ENCODE results near the gene CSPG4. TPM values are rescaled to one million over a fixed set of nuclear protein-coding genes. Genes with fewer than 3 reads are reported as not detected.
A peak's percentile ranks its signal among the peaks of the same experiment; 100 is the strongest.

Gene CSPG4
- total RNA-seq, 1 donor from 2014 or later = 5.4 TPM

GRCh38 chr15:75675579-75676404 lies 36.9 kb downstream of the CSPG4 start:
- TF ChIP-seq, protein P1, sequence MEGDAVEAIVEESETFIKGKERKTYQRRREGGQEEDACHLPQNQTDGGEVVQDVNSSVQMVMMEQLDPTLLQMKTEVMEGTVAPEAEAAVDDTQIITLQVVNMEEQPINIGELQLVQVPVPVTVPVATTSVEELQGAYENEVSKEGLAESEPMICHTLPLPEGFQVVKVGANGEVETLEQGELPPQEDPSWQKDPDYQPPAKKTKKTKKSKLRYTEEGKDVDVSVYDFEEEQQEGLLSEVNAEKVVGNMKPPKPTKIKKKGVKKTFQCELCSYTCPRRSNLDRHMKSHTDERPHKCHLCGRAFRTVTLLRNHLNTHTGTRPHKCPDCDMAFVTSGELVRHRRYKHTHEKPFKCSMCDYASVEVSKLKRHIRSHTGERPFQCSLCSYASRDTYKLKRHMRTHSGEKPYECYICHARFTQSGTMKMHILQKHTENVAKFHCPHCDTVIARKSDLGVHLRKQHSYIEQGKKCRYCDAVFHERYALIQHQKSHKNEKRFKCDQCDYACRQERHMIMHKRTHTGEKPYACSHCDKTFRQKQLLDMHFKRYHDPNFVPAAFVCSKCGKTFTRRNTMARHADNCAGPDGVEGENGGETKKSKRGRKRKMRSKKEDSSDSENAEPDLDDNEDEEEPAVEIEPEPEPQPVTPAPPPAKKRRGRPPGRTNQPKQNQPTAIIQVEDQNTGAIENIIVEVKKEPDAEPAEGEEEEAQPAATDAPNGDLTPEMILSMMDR (conservative IDR thresholded peaks at IDR 0.05) = no peak
- Mint-ChIP-seq H3K36me3 (ENCODE audit: low read depth) (no peaks in the 10 kb centered on the region), H3K4me1 (peaks cover 17% of the 10 kb centered on the region), H3K27ac (ENCODE audit: unreplicated experiment) (no peak overlapping the region), H3K4me3 (no peak overlapping the region), H3K27me3 (ENCODE audit: low read depth) (no peaks in the 10 kb centered on the region), H3K9me3 (no peaks in the 10 kb centered on the region)
- DNase-seq (ENCODE audit: low read depth, low spot score) = no peak

DNA sequence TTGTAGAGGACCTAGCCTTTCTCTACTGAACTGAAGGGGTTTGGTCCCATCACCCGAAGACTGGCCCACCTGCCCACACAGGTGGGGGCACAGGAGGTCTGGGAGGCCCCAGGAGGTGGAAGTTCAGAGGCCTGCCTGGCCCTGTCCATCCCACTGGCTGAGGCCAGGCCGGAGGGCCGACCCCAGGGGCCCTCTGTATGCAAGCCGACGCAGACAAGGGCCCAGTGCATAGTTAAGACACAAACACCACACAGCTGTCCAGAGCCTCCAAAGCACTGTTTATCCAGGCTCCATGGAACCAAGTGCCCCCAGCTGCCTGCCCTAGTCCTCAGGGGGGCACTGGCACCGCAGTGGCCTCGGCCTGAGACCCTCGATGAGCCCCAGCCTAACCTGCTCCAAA lies 38.3 kb downstream of the CSPG4 start:
- no peaks in the 10 kb centered on the region for H3K36me3 Mint-ChIP-seq (ENCODE audit: low read depth)
- TF ChIP-seq, protein P1 (conservative IDR thresholded peaks at IDR 0.05) = no peak
- no peaks in the 10 kb centered on the region for H3K27me3 Mint-ChIP-seq (ENCODE audit: low read depth)
- H3K4me3 Mint-ChIP-seq = no peak overlapping the region
- DNase-seq (ENCODE audit: low read depth, low spot score) = no peak
- H3K27ac Mint-ChIP-seq (ENCODE audit: unreplicated experiment) = peak overlapping the region; percentile 35
- H3K9me3 Mint-ChIP-seq = no peaks in the 10 kb centered on the region
- H3K4me1 Mint-ChIP-seq = peaks cover 17% of the 10 kb centered on the region

GRCh38 chr15:75673426-75674235 lies 39.0 kb downstream of the CSPG4 start:
- no peak overlapping the region for H3K27ac Mint-ChIP-seq (ENCODE audit: unreplicated experiment)
- no peaks in the 10 kb centered on the region for H3K27me3 Mint-ChIP-seq (ENCODE audit: low read depth)
- H3K4me3 Mint-ChIP-seq = no peak overlapping the region

GRCh38 chr15:75672646-75673425 lies 39.8 kb downstream of the CSPG4 start:
- H3K27ac Mint-ChIP-seq (ENCODE audit: unreplicated experiment) = peak overlapping the region; percentile 50
- TF ChIP-seq, protein P1 (conservative IDR thresholded peaks at IDR 0.05) = no peak
- DNase-seq (ENCODE audit: low read depth, low spot score) = no peak
- no peaks in the 10 kb centered on the region for H3K9me3 Mint-ChIP-seq
- no peaks in the 10 kb centered on the region for H3K36me3 Mint-ChIP-seq (ENCODE audit: low read depth)
- H3K4me1 Mint-ChIP-seq = peaks cover 13% of the 10 kb centered on the region
- no peaks in the 10 kb centered on the region for H3K27me3 Mint-ChIP-seq (ENCODE audit: low read depth)
- no peak overlapping the region for H3K4me3 Mint-ChIP-seq

More at GRCh38 chr15:75673426-75674235, 39.0 kb downstream of the CSPG4 start:
- peaks cover 17% of the 10 kb centered on the region for H3K4me1 Mint-ChIP-seq
- no peaks in the 10 kb centered on the region for H3K9me3 Mint-ChIP-seq
- no peaks in the 10 kb centered on the region for H3K36me3 Mint-ChIP-seq (ENCODE audit: low read depth)
- TF ChIP-seq, protein P1 (conservative IDR thresholded peaks at IDR 0.05) = no peak
- no peak for DNase-seq (ENCODE audit: low read depth, low spot score)

Data from neural crest cell (in vitro differentiated cells).